Neural crest cell (in vitro differentiated cells): ENCODE results near the gene ZNF354B. TPM values are rescaled to one million over a fixed set of nuclear protein-coding genes. Genes with fewer than 3 reads are reported as not detected.
A peak's percentile ranks its signal among the peaks of the same experiment; 100 is the strongest.

ENCODE experiments used
- DNase-seq: peaks from one replicate; pipeline ENCODE4 v3.0.0; 2021; ENCODE audit warnings: low read depth, mixed read lengths, low spot score
- H3K27ac Mint-ChIP-seq: one replicate; pipeline ENCODE4 v1.8.0; 2021; ENCODE audit warnings: mild to moderate bottlenecking, mixed read lengths; ENCODE audit not compliant: unreplicated experiment
- H3K27me3 Mint-ChIP-seq: 2 replicates; pipeline ENCODE4 v1.8.0; 2021; ENCODE audit warnings: low read depth, mild to moderate bottlenecking, mixed read lengths
- H3K36me3 Mint-ChIP-seq: 2 replicates; pipeline ENCODE4 v1.8.0; 2021; ENCODE audit warnings: low read depth, mild to moderate bottlenecking, mixed read lengths
- H3K4me1 Mint-ChIP-seq: 2 replicates; pipeline ENCODE4 v1.8.0; 2021; ENCODE audit warnings: mixed read lengths
- H3K4me3 Mint-ChIP-seq: one replicate; pipeline ENCODE4 v1.8.0; 2021; ENCODE audit warnings: mild to moderate bottlenecking, mixed read lengths
- H3K9me3 Mint-ChIP-seq: 2 replicates; pipeline ENCODE4 v1.8.0; 2021; ENCODE audit warnings: mixed read lengths
- CTCF ChIP-seq: fragments of 200-600 bp; sonication (generic); conservative IDR thresholded peaks from 2 replicates; pipeline ENCODE4 v1.5.0; 2021; ENCODE audit warnings: antibody characterized with exemption, mild to moderate bottlenecking
- long read RNA-seq: library from polyadenylated mRNA; unstranded; transcript quantifications from one replicate; pipeline ENCODE4 v2.0.0, GENCODE V29; 2020
- total RNA-seq: library from RNA; stranded (reverse); gene quantifications from 2 replicates; pipeline ENCODE4 v1.2.1, GENCODE V29; 2021

The ZNF354B gene
- total RNA-seq: 24.8 and 25.9 TPM in 2 replicates
- long read RNA-seq, partial matches to known transcripts: 0 of 2 reads
- long read RNA-seq, other reads (novel, unspliced or antisense): 2 of 2 reads

GRCh38 chr5:178859625-178860521 lies at the start of gene ZNF354B:
Gene ZNF354B (plus strand): TSS chr5:178859953. CDS start chr5:178861048, 1,095 bp downstream.
- no peaks in the 10 kb centered on the region for H3K27me3 Mint-ChIP-seq

DNA sequence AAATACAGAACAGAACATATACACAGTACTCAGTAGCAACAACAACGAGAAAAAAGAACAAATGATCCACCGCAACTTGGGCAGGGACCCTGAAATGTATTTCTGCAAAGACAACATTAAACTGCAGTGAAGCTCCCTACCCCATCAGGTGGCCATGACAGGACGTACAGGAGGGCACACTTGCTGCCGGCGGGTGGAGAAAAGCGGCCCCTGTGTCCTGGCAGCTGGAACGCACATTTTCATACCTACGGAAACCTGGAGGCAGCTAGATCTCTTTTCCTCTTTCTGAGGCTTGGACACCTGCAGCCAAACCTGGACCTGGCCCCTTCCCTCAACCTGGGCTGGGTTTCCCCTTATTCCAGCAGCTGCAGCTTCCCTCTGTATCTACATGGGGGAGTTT lies 42.2 kb upstream of the ZNF354B start:
- TF ChIP-seq CTCF: no peak
- no peak overlapping the region for H3K27ac Mint-ChIP-seq
- DNase-seq: no peak

More at GRCh38 chr5:178859625-178860521, at the start of gene ZNF354B:
- H3K36me3 Mint-ChIP-seq: peaks cover 12% of the 10 kb centered on the region
- peaks cover 24% of the 10 kb centered on the region for H3K4me1 Mint-ChIP-seq
- H3K9me3 Mint-ChIP-seq: peaks cover 3% of the 10 kb centered on the region
- no peak for TF ChIP-seq CTCF
- peak within 1 kb of the TSS; percentile 88 for H3K4me3 Mint-ChIP-seq
- peak; percentile 76 for DNase-seq
- peak within 1 kb of the TSS; percentile 69 for H3K27ac Mint-ChIP-seq

DNA sequence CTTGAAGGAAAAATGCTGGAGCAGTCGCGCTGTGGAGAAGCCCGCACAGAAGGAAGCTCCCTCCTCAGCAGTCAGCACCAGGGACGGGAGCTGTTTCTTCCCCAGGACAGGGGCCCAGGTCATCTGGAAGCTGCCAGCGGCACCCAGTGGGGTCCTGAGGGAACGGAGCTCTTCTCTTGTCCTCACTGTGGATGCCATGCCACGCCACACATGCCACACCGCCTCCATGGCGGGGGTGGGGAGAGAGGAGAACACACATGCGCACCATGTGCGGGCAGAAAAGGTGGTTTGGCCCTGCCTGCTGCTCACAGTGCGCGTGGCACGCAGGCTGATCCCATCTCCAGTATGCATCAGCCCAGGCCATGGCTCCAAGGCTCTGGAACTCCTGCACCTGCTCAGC lies 41.7 kb upstream of the ZNF354B start:
- Mint-ChIP-seq H3K4me1 (no peaks in the 10 kb centered on the region), H3K9me3 (peaks cover 5% of the 10 kb centered on the region), H3K27ac (no peak overlapping the region), H3K4me3 (no peak overlapping the region), H3K36me3 (peaks cover 2% of the 10 kb centered on the region), H3K27me3 (peaks cover 11% of the 10 kb centered on the region)
- TF ChIP-seq CTCF: no peak
- no peak for DNase-seq

More for the DNA sequence above, 42.2 kb upstream of the ZNF354B start:
- peaks cover 13% of the 10 kb centered on the region for H3K27me3 Mint-ChIP-seq
- peaks cover 5% of the 10 kb centered on the region for H3K9me3 Mint-ChIP-seq
- no peaks in the 10 kb centered on the region for H3K4me1 Mint-ChIP-seq
- peaks cover 2% of the 10 kb centered on the region for H3K36me3 Mint-ChIP-seq
- H3K4me3 Mint-ChIP-seq: no peak overlapping the region

GRCh38 chr5:178820001-178820400 lies 39.8 kb upstream of the ZNF354B start:
- H3K27ac Mint-ChIP-seq: no peak overlapping the region
- no peak for DNase-seq
- no peaks in the 10 kb centered on the region for H3K4me1 Mint-ChIP-seq
- no peak for TF ChIP-seq CTCF
- peaks cover 2% of the 10 kb centered on the region for H3K36me3 Mint-ChIP-seq
- peaks cover 10% of the 10 kb centered on the region for H3K27me3 Mint-ChIP-seq
- H3K9me3 Mint-ChIP-seq: peaks cover 5% of the 10 kb centered on the region
- H3K4me3 Mint-ChIP-seq: no peak overlapping the region

- H3K4me1 Mint-ChIP-seq: peaks cover 6% of the 10 kb centered on the region
Observed at GRCh38 chr5:178825444-178825843, 34.3 kb upstream of the ZNF354B start.

More at GRCh38 chr5:178825444-178825843, 34.3 kb upstream of the ZNF354B start:
- Mint-ChIP-seq H3K27ac (no peak overlapping the region), H3K27me3 (no peaks in the 10 kb centered on the region), H3K4me3 (no peak overlapping the region), H3K9me3 (peaks cover 5% of the 10 kb centered on the region), H3K36me3 (peaks cover 2% of the 10 kb centered on the region)
- TF ChIP-seq CTCF: no peak
- no peak for DNase-seq
